ENCODE data around the gene RETN. TPM values are rescaled to one million over a fixed set of nuclear protein-coding genes. Genes with fewer than 3 reads are reported as not detected.

RETN gene
- total RNA-seq, 1 experiment from 2014 or later: not detected

- no peak overlapping the region for H3K4me2 ChIP-seq (ENCODE audit: low read length)
- no peak overlapping the region for H3K27ac ChIP-seq (ENCODE audit: low read depth, low read length)
- CTCF ChIA-PET: no interaction called here
- no peak for ATAC-seq
- no peak overlapping the region for H3K9ac ChIP-seq (ENCODE audit: low read length)
- intact Hi-C loops (cut with micrococcal nuclease): no loop called here
- H4K20me1 ChIP-seq (ENCODE audit: insufficient read depth): no peaks in the 10 kb centered on the region
- TF ChIP-seq ATF3 (IDR thresholded peaks at IDR 0.05) (no peak), ZFX (IDR thresholded peaks at IDR 0.05) (no peak), POLR2A (IDR thresholded peaks at IDR 0.05; ENCODE audit: borderline replicate concordance, extremely low read depth, insufficient read depth, insufficient read length) (no peak), JUND (IDR thresholded peaks at IDR 0.05) (no peak), SP1 (IDR thresholded peaks at IDR 0.05; ENCODE audit: low read depth) (no peak), EZH2phosphoT487 (IDR thresholded peaks at IDR 0.05; ENCODE audit: borderline replicate concordance) (no peak), TCF7L2 (IDR thresholded peaks at IDR 0.05; ENCODE audit: borderline replicate concordance, extremely low read depth, insufficient read depth, insufficient read length) (no peak), SRF (IDR thresholded peaks at IDR 0.05; ENCODE audit: low read depth) (no peak), FOSL1 (IDR thresholded peaks at IDR 0.05; ENCODE audit: low read depth) (no peak), YY1 (IDR thresholded peaks at IDR 0.05; ENCODE audit: extremely low read depth, insufficient replicate concordance, low read depth, low read length) (no peak), ZNF274 (IDR thresholded peaks at IDR 0.05; ENCODE audit: low read depth, low read length) (no peak), RAD21 (IDR thresholded peaks at IDR 0.05; ENCODE audit: low read depth) (no peak), ELF1 (IDR thresholded peaks at IDR 0.05; ENCODE audit: borderline replicate concordance, low read depth) (no peak), ZBTB33 (IDR thresholded peaks at IDR 0.05; ENCODE audit: extremely low read depth, insufficient replicate concordance, low read length) (no peak)
- TF ChIP-seq, protein P1, sequence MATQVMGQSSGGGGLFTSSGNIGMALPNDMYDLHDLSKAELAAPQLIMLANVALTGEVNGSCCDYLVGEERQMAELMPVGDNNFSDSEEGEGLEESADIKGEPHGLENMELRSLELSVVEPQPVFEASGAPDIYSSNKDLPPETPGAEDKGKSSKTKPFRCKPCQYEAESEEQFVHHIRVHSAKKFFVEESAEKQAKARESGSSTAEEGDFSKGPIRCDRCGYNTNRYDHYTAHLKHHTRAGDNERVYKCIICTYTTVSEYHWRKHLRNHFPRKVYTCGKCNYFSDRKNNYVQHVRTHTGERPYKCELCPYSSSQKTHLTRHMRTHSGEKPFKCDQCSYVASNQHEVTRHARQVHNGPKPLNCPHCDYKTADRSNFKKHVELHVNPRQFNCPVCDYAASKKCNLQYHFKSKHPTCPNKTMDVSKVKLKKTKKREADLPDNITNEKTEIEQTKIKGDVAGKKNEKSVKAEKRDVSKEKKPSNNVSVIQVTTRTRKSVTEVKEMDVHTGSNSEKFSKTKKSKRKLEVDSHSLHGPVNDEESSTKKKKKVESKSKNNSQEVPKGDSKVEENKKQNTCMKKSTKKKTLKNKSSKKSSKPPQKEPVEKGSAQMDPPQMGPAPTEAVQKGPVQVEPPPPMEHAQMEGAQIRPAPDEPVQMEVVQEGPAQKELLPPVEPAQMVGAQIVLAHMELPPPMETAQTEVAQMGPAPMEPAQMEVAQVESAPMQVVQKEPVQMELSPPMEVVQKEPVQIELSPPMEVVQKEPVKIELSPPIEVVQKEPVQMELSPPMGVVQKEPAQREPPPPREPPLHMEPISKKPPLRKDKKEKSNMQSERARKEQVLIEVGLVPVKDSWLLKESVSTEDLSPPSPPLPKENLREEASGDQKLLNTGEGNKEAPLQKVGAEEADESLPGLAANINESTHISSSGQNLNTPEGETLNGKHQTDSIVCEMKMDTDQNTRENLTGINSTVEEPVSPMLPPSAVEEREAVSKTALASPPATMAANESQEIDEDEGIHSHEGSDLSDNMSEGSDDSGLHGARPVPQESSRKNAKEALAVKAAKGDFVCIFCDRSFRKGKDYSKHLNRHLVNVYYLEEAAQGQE (IDR thresholded peaks at IDR 0.05; ENCODE audit: low read depth): no peak
- TF ChIP-seq, protein P2, sequence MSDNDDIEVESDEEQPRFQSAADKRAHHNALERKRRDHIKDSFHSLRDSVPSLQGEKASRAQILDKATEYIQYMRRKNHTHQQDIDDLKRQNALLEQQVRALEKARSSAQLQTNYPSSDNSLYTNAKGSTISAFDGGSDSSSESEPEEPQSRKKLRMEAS (IDR thresholded peaks at IDR 0.05): no peak
- BruUV-seq (replicated peaks): no TSS peak
- peaks cover 3 to 17% of the 10 kb centered on the region in 2 experiments for H3K4me1 ChIP-seq (ENCODE audit: control insufficient read depth in 1 of 2, insufficient read depth in 2 of 2, low read length in 2 of 2)
- no peaks in the 10 kb centered on the region for H3K9me3 ChIP-seq (ENCODE audit: control insufficient read depth in 1 of 2, insufficient read depth in 1 of 2, low read depth in 1 of 2, low read length in 2 of 2)
- RAD21 ChIA-PET (ENCODE audit: low non-redundant PET in 1 of 2, low total read pairs in 2 of 2, uncharacterized antibody in 2 of 2, unreplicated experiment in 2 of 2): no interaction called here
- no peak overlapping the region for H2AFZ ChIP-seq (ENCODE audit: low read depth, low read length, poor library complexity, severe bottlenecking)
- no peak for DNase-seq (ENCODE audit: low read depth, low spot score)
- no peaks in the 10 kb centered on the region for H3K79me2 ChIP-seq (ENCODE audit: insufficient read depth, low read length)
- no peak overlapping the region for H3K4me3 ChIP-seq (replicated peaks in 1 of 2; ENCODE audit: low read depth in 1 of 2, low read length in 2 of 2)
- H3K27me3 ChIP-seq (ENCODE audit: insufficient read depth, low read length): no peaks in the 10 kb centered on the region
- POLR2A ChIA-PET: no interaction called here
- H3K9me2 ChIP-seq (ENCODE audit: insufficient read depth): no peaks in the 10 kb centered on the region
- 0 out of 4 replicates have a peak, but pooled peaks cover 0 to 11% of the 10 kb centered on the region in 2 experiments for H3K36me3 ChIP-seq (ENCODE audit: control insufficient read depth in 1 of 2, insufficient read depth in 2 of 2, low read length in 2 of 2)
Measured at GRCh38 chr19:7648265-7649014, 20.4 kb upstream of the RETN start.
